ENCODE results near the gene NTN3. TPM values are rescaled to one million over a fixed set of nuclear protein-coding genes. Genes with fewer than 3 reads are reported as not detected.
A peak's percentile ranks its signal among the peaks of the same experiment; 100 is the strongest.

The NTN3 gene
- total RNA-seq, 1 donor from 2014 or later = 5.4 TPM

DNA sequence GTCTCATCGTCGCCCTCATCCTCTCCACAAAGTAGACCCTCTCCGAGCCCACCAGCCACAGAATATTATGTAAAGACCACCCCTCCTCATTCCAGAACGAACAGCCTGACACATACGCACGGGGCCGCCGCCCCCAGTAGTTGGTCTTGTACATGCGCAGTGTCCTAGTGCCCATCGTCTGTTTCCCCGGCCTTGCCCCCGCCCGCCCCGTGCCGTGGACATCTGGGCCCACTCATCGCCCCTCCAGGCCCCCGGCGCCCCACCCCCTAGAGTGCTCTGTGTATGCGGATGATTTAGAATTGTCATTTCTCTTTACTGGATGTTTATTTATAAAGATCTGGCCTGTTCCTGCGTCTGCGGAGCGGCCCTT is 48.6 kb downstream of the NTN3 start:
- Mint-ChIP-seq H3K4me3 (ENCODE audit: unreplicated experiment) (peak overlapping the region; percentile 79), H3K4me1 (ENCODE audit: low read depth, unreplicated experiment) (peaks cover 25% of the 10 kb centered on the region), H3K27me3 (ENCODE audit: unreplicated experiment) (peaks cover 22% of the 10 kb centered on the region), H3K36me3 (ENCODE audit: unreplicated experiment) (no peaks in the 10 kb centered on the region), H3K9me3 (ENCODE audit: unreplicated experiment) (peaks cover 28% of the 10 kb centered on the region), H3K27ac (ENCODE audit: unreplicated experiment) (peak overlapping the region; percentile 90)
- no peak for DNase-seq
- TF ChIP-seq, protein P1, sequence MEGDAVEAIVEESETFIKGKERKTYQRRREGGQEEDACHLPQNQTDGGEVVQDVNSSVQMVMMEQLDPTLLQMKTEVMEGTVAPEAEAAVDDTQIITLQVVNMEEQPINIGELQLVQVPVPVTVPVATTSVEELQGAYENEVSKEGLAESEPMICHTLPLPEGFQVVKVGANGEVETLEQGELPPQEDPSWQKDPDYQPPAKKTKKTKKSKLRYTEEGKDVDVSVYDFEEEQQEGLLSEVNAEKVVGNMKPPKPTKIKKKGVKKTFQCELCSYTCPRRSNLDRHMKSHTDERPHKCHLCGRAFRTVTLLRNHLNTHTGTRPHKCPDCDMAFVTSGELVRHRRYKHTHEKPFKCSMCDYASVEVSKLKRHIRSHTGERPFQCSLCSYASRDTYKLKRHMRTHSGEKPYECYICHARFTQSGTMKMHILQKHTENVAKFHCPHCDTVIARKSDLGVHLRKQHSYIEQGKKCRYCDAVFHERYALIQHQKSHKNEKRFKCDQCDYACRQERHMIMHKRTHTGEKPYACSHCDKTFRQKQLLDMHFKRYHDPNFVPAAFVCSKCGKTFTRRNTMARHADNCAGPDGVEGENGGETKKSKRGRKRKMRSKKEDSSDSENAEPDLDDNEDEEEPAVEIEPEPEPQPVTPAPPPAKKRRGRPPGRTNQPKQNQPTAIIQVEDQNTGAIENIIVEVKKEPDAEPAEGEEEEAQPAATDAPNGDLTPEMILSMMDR (IDR thresholded peaks at IDR 0.05; ENCODE audit: partially characterized antibody, unreplicated experiment) = no peak

DNA sequence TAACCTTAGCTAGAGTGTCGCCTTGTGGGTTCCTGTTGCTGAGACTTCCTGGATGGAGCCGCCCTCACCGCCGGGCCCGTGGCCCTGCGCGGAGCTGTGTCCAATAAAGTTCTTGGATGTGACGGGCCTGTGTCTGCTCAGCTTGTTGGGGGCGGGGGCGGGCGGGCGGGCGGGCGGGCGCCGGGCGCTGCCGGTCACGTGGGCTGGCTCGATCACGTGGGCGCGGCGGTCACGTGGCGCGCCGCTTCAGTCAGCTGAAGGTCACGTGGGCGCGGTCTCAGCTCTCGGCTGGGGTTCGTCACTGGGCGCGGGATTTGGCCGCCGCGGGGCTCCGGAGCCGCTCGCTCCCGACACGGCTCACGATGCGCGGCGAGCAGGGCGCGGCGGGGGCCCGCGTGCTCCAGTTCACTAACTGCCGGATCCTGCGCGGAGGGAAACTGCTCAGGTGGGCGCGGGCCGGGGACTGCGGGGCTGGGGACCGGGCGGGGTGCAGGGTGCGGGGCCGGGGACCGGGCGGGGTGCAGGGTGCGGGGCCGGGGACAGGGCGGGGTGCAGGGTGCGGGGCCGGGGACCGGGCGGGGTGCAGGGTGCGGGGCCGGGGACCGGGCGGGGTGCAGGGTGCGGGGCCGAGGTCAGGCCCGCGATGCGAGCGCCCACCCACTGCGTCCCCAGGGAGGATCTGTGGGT is 49.1 kb downstream of the NTN3 start, which contains the start of gene AMDHD2:
Gene AMDHD2, plus strand, starts transcription at position 275 of the 687 bp plus-strand sequence. Its CDS starts 88 bp downstream, at position 363.
- DNase-seq = peak; percentile 93
- Mint-ChIP-seq H3K4me1 (ENCODE audit: low read depth, unreplicated experiment) (peaks cover 23% of the 10 kb centered on the region), H3K27ac (ENCODE audit: unreplicated experiment) (peak within 1 kb of the TSS; percentile 90), H3K36me3 (ENCODE audit: unreplicated experiment) (no peaks in the 10 kb centered on the region), H3K4me3 (ENCODE audit: unreplicated experiment) (peak within 1 kb of the TSS; percentile 86), H3K9me3 (ENCODE audit: unreplicated experiment) (peaks cover 26% of the 10 kb centered on the region), H3K27me3 (ENCODE audit: unreplicated experiment) (peaks cover 20% of the 10 kb centered on the region)
- TF ChIP-seq, protein P1 (IDR thresholded peaks at IDR 0.05; ENCODE audit: partially characterized antibody, unreplicated experiment) = no peak

DNA sequence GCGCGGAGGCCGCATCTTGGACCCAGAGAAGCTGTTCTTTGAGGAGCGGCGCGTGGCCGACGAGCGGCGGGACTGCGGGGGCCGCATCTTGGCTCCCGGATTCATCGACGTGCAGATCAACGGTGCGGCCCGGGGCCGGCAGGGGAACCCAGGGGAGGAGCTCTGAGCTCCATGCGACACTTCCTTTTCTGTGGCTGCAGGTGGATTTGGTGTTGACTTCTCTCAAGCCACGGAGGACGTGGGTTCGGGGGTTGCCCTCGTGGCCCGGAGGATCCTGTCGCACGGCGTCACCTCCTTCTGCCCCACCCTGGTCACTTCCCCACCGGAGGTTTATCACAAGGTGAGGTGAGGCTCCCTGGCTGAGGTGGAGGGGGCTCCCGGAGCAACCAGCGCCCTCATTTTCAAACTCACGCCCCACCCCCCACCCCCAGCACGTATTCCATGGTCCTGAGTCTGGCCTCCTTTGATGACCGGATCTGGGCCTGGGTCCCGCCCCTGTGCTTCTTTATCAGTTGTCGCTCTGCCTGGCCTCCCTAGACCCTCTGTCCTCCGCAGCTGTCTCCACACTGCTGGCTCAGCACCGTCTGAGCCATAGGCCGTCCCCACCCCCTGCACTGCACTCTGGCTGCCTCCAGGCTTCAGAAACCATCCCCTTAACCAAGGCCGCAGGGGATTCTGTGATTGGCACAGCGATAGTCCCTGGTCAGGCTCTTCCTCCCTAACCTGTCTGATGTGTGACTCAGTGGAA is 49.9 kb downstream of the NTN3 start:
- peak overlapping the region; percentile 77 for H3K27ac Mint-ChIP-seq (ENCODE audit: unreplicated experiment)
- TF ChIP-seq, protein P1 (IDR thresholded peaks at IDR 0.05; ENCODE audit: partially characterized antibody, unreplicated experiment) = no peak
- peak overlapping the region; percentile 86 for H3K4me3 Mint-ChIP-seq (ENCODE audit: unreplicated experiment)
- no peaks in the 10 kb centered on the region for H3K36me3 Mint-ChIP-seq (ENCODE audit: unreplicated experiment)
- peaks cover 16% of the 10 kb centered on the region for H3K4me1 Mint-ChIP-seq (ENCODE audit: low read depth, unreplicated experiment)
- H3K27me3 Mint-ChIP-seq (ENCODE audit: unreplicated experiment) = peaks cover 20% of the 10 kb centered on the region
- DNase-seq = peak; percentile 61
- peaks cover 20% of the 10 kb centered on the region for H3K9me3 Mint-ChIP-seq (ENCODE audit: unreplicated experiment)

Small RNA genes lying within 50 kb of the gene (microRNA-seq; reads per million reads assigned to microRNA genes)
- gene MIR6767 (ENCODE audit: unreplicated experiment) (not detected), gene MIR6768 (ENCODE audit: unreplicated experiment) (2.3 reads per million, percentile 16 among the genes with 10 or more reads in this experiment)

Other genes starting within 250 kb of the NTN3 start
- 53.4 TPM for gene E4F1, start 247.7 kb upstream of the NTN3 start, total RNA-seq (ENCODE audit: unreplicated experiment)
- gene DNASE1L2, start 234.9 kb upstream of the NTN3 start, total RNA-seq (ENCODE audit: unreplicated experiment) = 3.4 TPM
- gene ECI1, start 219.7 kb upstream of the NTN3 start, total RNA-seq (ENCODE audit: unreplicated experiment) = 50.9 TPM
- gene RNPS1, start 203.2 kb upstream of the NTN3 start, total RNA-seq (ENCODE audit: unreplicated experiment) = 220 TPM
- gene ABCA3, start 130.6 kb upstream of the NTN3 start, total RNA-seq (ENCODE audit: unreplicated experiment) = 110 TPM
- gene CCNF, start 41.9 kb upstream of the NTN3 start, total RNA-seq (ENCODE audit: unreplicated experiment) = 26.4 TPM
- gene TEDC2, start 11.2 kb upstream of the NTN3 start, total RNA-seq (ENCODE audit: unreplicated experiment) = 21.1 TPM
- gene TBC1D24, start 3.8 kb downstream of the NTN3 start, total RNA-seq (ENCODE audit: unreplicated experiment) = 58.4 TPM
- 274 TPM for gene ATP6V0C, start 42.7 kb downstream of the NTN3 start, total RNA-seq (ENCODE audit: unreplicated experiment)
- gene AMDHD2, start 49.1 kb downstream of the NTN3 start, total RNA-seq (ENCODE audit: unreplicated experiment) = 61.0 TPM
- gene CEMP1, start 60.1 kb downstream of the NTN3 start, total RNA-seq (ENCODE audit: unreplicated experiment) = not detected
- 113 TPM for gene PDPK1, start 66.7 kb downstream of the NTN3 start, total RNA-seq (ENCODE audit: unreplicated experiment)
- 41.2 TPM for gene KCTD5, start 211.2 kb downstream of the NTN3 start, total RNA-seq (ENCODE audit: unreplicated experiment)
- 10.8 TPM for gene PRSS27, start 248.9 kb downstream of the NTN3 start, total RNA-seq (ENCODE audit: unreplicated experiment)